HG03521 (cell line): ENCODE data around the gene SVIL.
"Not testable (repeated sequence)": the region's sequence is repeated elsewhere in the genome, so short reads cannot be mapped to it uniquely, and the experiment has no call there.

Experiments used
- ATAC-seq: cut with Tn5 transposase; IDR thresholded peaks from one replicate; pipeline ENCODE4 v1.9.1; 2021; ENCODE audit warnings: mild to moderate bottlenecking, moderate library complexity; ENCODE audit not compliant: unreplicated experiment

SVIL gene

DNA sequence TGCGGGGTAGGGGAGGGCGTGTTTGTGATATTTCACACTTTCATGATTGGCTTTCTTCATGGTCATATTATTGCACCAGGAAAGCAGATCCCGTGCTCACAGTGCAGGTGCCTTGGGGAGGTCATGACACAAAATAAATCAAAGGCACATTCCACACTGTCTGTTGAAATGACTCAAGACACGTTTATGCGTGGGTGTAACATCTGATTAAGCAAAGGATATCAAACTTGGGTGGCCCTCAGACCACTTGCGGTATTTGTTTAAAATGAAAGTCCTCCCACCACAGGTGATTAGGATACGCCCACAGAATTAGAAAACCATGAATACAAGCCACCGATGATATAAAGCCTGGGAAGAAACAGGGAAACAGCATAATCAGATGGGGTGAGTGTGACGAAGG lies 51.1 kb downstream of the SVIL start:
- no peak for ATAC-seq

DNA sequence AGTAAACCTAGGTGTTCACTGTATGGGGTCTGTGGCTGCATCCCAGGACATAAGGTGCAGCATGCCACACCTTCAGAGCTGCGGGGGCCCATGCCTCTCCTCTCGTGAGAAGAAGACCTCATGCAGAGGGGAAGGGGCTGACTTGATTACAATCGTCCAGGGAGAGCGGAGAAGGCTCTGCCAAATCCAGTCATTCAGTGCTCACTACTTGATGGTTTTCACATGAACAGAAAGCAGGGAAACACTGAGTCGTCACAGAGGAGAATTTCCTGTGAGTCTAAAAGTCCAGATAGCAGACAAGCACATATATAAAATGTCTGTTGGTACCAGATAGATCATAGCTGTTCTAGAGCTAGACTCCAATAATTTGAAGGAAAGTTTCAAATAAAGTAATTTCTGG lies 52.0 kb downstream of the SVIL start:
- not testable (repeated sequence) for ATAC-seq

DNA sequence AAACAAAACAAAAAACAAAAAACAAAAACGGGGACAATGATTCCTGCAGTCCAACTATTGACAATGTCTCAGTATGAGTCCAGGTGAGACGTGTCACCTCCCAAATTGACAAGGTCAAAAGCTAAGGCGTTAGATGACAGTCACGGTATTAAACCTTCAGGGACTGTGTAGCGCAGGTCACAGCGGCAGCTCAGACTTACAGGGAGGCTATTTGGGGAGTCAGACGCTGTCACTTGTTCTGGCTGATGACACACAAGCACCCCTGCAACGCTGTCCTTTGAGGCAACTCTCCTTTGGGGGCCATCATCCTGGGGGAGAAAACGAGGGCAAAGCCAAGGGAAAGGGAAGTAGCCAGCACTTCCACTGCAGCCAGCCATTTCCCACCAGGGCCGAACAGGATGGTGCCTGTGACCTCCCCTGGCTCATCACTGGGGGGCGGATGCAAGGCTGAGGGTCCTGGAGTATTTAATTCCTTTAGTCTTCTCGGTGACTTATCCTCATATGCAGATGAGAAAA lies 55.3 kb downstream of the SVIL start:
- ATAC-seq: no peak

DNA sequence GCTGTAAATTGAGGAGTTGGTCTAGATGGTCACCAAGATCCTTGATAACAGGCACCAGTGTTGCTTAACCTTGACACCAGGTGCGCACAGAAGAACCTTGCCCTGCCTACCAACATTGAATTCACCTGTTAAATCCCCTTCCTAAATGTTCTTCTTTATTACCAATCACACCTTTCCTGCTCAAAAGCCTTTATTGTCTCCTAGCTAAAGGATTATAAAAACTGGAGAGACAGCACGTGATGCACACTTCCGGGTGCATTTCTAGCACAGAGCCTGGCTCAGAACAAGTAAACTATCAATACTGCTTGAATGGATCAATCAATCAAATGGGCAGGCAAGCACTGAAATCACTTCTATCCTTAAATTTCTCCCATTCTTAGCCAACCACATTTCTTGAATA lies 56.3 kb downstream of the SVIL start:
- no peak for ATAC-seq

- no peak for ATAC-seq
Observed at GRCh38 chr10:29576681-29577080, 58.1 kb downstream of the SVIL start.

GRCh38 chr10:29575098-29575455 lies 59.7 kb downstream of the SVIL start:
- no peak for ATAC-seq

GRCh38 chr10:29574212-29575097 lies 60.3 kb downstream of the SVIL start:
- not testable (repeated sequence) for ATAC-seq

GRCh38 chr10:29570248-29570647 lies 64.5 kb downstream of the SVIL start:
- not testable (repeated sequence) for ATAC-seq

DNA sequence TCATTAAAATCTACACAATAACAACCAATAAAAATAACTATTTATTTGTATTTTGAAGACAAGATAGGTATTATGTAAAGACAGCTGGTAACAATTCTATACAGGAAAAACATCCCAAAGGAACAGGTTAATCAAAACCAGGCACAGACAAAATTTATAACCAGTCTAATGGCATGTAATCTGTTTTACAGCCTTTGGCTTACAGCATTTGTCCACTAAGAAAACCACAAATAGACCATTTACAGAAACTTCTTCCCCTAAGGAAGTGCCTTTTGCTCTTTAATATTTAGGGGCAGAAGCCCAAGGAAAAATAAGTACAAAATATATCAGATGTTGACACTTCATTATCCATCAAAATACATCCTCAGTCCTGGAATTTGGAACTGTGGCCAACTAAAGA lies 65.0 kb downstream of the SVIL start:
- no peak for ATAC-seq

GRCh38 chr10:29567003-29567402 lies 67.8 kb downstream of the SVIL start:
- no peak for ATAC-seq

DNA sequence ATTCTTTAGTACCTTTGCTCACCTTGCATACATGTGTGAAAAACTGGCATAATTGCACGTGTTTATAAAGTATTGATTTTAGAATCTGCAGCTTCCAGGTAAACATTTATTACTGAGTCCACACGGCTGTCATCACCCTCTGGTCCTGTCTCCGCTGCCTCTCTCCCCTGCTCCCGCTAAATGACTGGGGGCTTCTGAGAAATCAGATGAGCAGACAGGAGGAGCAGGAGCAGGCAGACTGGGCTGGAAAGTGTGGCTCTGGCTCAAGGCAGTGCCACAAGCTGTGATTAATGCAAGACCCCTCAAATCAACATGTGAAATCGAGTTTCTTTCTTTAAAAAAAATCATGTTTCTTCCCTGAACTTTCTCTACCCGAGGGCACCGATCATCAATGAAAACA lies 68.6 kb downstream of the SVIL start:
- not testable (repeated sequence) for ATAC-seq

GRCh38 chr10:29563420-29564035 lies 71.2 kb downstream of the SVIL start:
- no peak for ATAC-seq

GRCh38 chr10:29563006-29563405 lies 71.8 kb downstream of the SVIL start:
- ATAC-seq: not testable (repeated sequence)

GRCh38 chr10:29559996-29560395 lies 74.8 kb downstream of the SVIL start:
- no peak for ATAC-seq

DNA sequence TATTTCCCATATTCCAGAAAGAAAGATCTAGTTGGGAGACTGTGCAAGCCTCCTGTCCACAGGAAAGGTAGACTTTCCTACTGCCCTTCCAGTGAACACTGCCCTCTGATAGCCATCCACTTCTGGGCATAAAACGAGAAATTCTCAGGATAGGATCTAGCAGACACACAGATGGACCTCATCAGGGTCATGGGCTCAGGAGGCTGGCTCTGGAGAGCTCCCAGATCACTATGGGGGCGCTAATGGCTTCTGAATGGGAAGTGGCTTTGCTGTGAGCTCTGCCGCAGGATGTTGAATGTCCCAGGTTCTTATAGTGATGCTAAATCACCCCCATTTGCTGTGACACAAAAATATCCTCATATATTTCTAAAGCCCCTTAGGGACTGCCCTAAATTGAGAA lies 77.1 kb downstream of the SVIL start:
- no peak for ATAC-seq

GRCh38 chr10:29555746-29556481 lies 78.9 kb downstream of the SVIL start:
- no peak for ATAC-seq

GRCh38 chr10:29555091-29555745 lies 79.6 kb downstream of the SVIL start:
- no peak for ATAC-seq

- no peak for ATAC-seq
Observed at GRCh38 chr10:29554660-29555059, 80.1 kb downstream of the SVIL start.

DNA sequence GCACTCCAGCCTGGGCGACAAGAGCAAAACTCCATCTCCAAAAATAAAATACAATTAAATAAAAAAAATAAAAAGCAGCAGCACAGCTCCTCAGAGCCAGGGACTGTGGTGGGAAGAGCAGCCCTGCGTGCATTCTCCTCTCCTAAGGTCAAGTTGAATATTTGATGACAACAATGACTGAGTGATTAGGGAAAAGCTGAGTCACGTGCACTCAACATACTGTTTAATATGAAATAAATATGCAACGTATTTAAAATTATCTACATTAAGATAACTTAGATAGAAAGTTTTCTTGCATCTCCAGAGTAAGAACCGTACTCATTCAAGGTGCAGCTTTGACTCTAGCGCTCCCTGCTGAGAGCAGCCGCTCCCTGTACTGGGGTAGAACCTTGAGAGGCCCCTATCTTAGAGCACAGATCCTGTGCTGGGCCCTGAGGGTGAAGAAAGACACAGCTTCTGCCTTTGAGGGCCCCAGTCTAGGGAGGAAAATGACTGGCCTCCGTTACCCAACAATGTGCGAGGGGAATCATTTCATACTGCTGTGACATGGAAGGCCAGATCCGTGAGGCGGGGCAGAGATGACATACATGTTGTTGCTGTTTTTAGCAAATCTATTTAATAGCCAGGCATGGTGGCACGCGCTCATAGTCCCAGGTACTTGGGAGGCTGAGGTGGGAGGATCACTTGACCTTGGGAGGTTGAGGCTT lies 81.1 kb downstream of the SVIL start:
- ATAC-seq: no peak

DNA sequence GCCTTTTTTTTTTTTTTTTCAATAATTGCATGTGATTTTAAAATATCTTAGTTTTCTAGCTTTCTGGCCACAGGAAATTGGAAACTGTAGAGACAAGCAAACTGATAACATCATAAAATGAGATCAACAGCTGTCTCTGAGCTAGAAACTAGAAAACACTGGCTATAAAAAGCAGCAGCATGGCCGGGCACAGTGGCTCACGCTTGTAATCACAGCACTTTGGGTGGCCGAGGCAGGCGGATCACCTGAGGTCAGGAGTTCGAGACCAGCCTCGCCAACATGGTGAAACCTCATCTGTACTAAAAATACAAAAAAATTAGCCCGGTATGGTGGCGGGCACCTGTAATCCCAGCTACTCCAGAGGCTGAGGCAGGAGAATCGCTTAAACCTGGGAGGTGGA lies 81.7 kb downstream of the SVIL start:
- not testable (repeated sequence) for ATAC-seq
